Neural cell (in vitro differentiated cells): ENCODE measurements around the gene GNLY. TPM values are rescaled to one million over a fixed set of nuclear protein-coding genes. Genes with fewer than 3 reads are reported as not detected.

Source experiments
- H2AFZ ChIP-seq: fragments of 200-600, 300-800 bp; sonication (generic), shearing (Covaris generic); 2 replicates; pipeline ENCODE4 v1.6.0; 2014; ENCODE audit warnings: low read depth, mild to moderate bottlenecking, antibody characterized with exemption, low read length, moderate library complexity
- H3F3A ChIP-seq: fragments of 200-600 bp; shearing (Covaris generic); 2 replicates; pipeline ENCODE4 v1.6.1; 2016; ENCODE audit warnings: mild to moderate bottlenecking, moderate library complexity, mixed read lengths, antibody characterized with exemption, low read length; ENCODE audit not compliant: insufficient read depth, poor library complexity, severe bottlenecking
- H3K27ac ChIP-seq: fragments of 200-600, 300-800 bp; sonication (generic), shearing (Covaris generic); 2 replicates; pipeline ENCODE4 v1.5.1; 2014; ENCODE audit warnings: mild to moderate bottlenecking, low read length, moderate library complexity
- H3K27me3 ChIP-seq: fragments of 300-800, 200-600 bp; sonication (generic), shearing (Covaris generic); 2 replicates; pipeline ENCODE4 v1.6.0; 2014; ENCODE audit warnings: mild to moderate bottlenecking, low read depth, low read length, moderate library complexity; ENCODE audit not compliant: insufficient read depth
- H3K36me3 ChIP-seq: fragments of 300-800, 200-600 bp; sonication (generic), shearing (Covaris generic); 2 replicates; pipeline ENCODE4 v1.5.1; 2014; ENCODE audit warnings: mild to moderate bottlenecking, antibody characterized with exemption, low read length, moderate library complexity; ENCODE audit not compliant: insufficient read depth
- H3K4me2 ChIP-seq: fragments of 300-800, 200-600 bp; sonication (generic), shearing (Covaris generic); 2 replicates; pipeline ENCODE4 v1.6.0; 2014; ENCODE audit warnings: mild to moderate bottlenecking, low read length
- H3K4me3 ChIP-seq: fragments of 300-800, 200-600 bp; sonication (generic), shearing (Covaris generic); 2 replicates; pipeline ENCODE4 v1.5.1; 2014; ENCODE audit warnings: mild to moderate bottlenecking, low read length, moderate library complexity
- H3K79me2 ChIP-seq: fragments of 200-600 bp; shearing (Covaris generic); replicated peaks from 2 replicates; pipeline ENCODE4 v1.6.0; 2014; ENCODE audit warnings: mild to moderate bottlenecking, low read length, moderate library complexity; ENCODE audit not compliant: insufficient read depth
- H3K9ac ChIP-seq: fragments of 300-800, 200-600 bp; sonication (generic), shearing (Covaris generic); 2 replicates; pipeline ENCODE4 v1.6.1; 2016; ENCODE audit warnings: mild to moderate bottlenecking, low read length, mixed read lengths
- H3K9me2 ChIP-seq: fragments of 200-600 bp; shearing (Covaris generic); 2 replicates; pipeline ENCODE4 v1.6.1; 2016; ENCODE audit warnings: mild to moderate bottlenecking, low read length, mixed read lengths; ENCODE audit not compliant: insufficient read depth
- H3K9me3 ChIP-seq: fragments of 200-600, 300-800 bp; sonication (generic), shearing (Covaris generic); 2 replicates; pipeline ENCODE4 v1.6.1; 2016; ENCODE audit warnings: mild to moderate bottlenecking, mixed run types, low read length, moderate library complexity, mixed read lengths
- H4K20me1 ChIP-seq: fragments of 200-600 bp; shearing (Covaris generic); 2 replicates; pipeline ENCODE4 v1.6.1; 2016; ENCODE audit warnings: mild to moderate bottlenecking, mixed run types; ENCODE audit not compliant: insufficient read depth
- EP300 ChIP-seq: fragments of 450-650 bp; conservative IDR thresholded peaks from 2 replicates; pipeline ENCODE4 v1.6.1; 2014; ENCODE audit warnings: antibody characterized with exemption, mild to moderate bottlenecking, moderate library complexity; ENCODE audit not compliant: poor library complexity, severe bottlenecking
- EZH2 ChIP-seq: fragments of 200-600, 300-800 bp; shearing (Covaris generic), sonication (generic); IDR thresholded peaks from 2 replicates; pipeline ENCODE4 v1.6.1; 2014; ENCODE audit warnings: antibody characterized with exemption, low read length, borderline replicate concordance, mild to moderate bottlenecking; ENCODE audit not compliant: insufficient read depth, poor library complexity, severe bottlenecking
- MXI1 ChIP-seq: fragments of 450-650 bp; conservative IDR thresholded peaks from 2 replicates; pipeline ENCODE4 v1.6.1; 2014; ENCODE audit warnings: antibody characterized with exemption, mild to moderate bottlenecking; ENCODE audit not compliant: poor library complexity, severe bottlenecking
- POLR2AphosphoS5 ChIP-seq: IDR thresholded peaks from 2 replicates; pipeline ENCODE4 v1.6.1; 2012
- RAD21 ChIP-seq: fragments of 450-650 bp; conservative IDR thresholded peaks from 2 replicates; pipeline ENCODE4 v1.6.1; 2014; ENCODE audit warnings: antibody characterized with exemption, mild to moderate bottlenecking, moderate library complexity
- REST ChIP-seq: IDR thresholded peaks from 2 replicates; pipeline ENCODE4 v1.6.1; 2012; ENCODE audit warnings: borderline replicate concordance
- SMC3 ChIP-seq: fragments of 450-650 bp; conservative IDR thresholded peaks from 2 replicates; pipeline ENCODE4 v1.6.1; 2014; ENCODE audit warnings: antibody characterized with exemption, mild to moderate bottlenecking, moderate library complexity; ENCODE audit not compliant: poor library complexity
- TAF1 ChIP-seq: IDR thresholded peaks from 2 replicates; pipeline ENCODE4 v1.6.1; 2012; ENCODE audit warnings: low read depth
- polyA plus RNA-seq: library from polyadenylated mRNA; depleted of rRNA; stranded (reverse); fragments of >200 nt; gene quantifications from 2 replicates; pipeline ENCODE4 v1.2.3, GENCODE V29; 2014
- TF ChIP-seq, protein P1 (sequence below): fragments of 450-650 bp; IDR thresholded peaks from 2 replicates; pipeline ENCODE4 v1.5.1; 2014; ENCODE audit warnings: antibody characterized with exemption, mild to moderate bottlenecking, moderate library complexity; ENCODE audit not compliant: poor library complexity, severe bottlenecking

Gene GNLY
- polyA plus RNA-seq, 1 donor from 2014 or later = not detected

DNA sequence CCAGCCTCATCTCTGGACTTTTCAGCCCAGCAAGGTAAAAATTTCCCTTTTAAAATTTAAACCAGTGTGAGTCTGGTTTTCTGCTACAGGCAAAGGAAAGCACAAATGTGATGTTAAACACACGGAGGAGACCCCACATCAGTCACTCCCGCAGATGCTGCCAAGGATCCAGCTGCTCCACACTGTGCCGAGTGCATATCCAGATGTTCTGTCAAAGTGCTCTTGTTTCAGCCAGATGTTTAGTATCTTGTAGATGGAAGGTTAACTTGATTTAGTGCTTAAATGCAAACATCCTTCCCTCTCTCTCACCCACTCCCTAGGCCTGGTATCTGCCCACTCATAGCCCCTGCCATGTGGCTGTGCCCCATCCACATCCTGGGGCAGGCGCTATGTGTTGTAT lies 43.8 kb downstream of the GNLY start:
- Histone ChIP-seq H4K20me1 (no peaks in the 10 kb centered on the region), H2AFZ (no peak overlapping the region), H3K27me3 (no peaks in the 10 kb centered on the region), H3K9me3 (no peaks in the 10 kb centered on the region), H3K79me2 (no peaks in the 10 kb centered on the region), H3K36me3 (no peaks in the 10 kb centered on the region), H3K9me2 (no peaks in the 10 kb centered on the region), H3K4me2 (no peak overlapping the region), H3K27ac (no peak overlapping the region), H3K4me3 (no peak overlapping the region), H3F3A (no peaks in the 10 kb centered on the region), H3K9ac (no peak overlapping the region)
- TF ChIP-seq EZH2 (no peak), MXI1 (no peak)

DNA sequence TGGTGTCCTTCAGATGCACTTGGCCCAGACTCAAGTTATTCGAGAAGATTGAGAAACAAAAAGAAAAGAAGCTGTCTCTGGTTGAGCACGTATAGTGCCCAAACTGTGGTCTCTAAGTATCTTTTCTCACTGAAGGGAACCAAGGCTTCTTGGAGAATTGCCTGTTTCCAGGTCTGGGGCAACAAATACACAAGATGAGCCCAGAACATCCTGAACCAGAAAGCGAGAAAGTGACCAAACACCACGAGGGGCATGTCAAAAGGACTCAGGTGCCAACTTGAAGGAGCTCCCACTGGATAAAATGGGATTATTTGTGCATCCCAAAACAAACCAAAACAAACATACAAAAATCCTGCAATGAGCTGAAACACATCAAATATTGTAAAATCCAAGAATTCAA lies 46.0 kb downstream of the GNLY start:
- H3K4me2 ChIP-seq = no peak overlapping the region
- H3K27ac ChIP-seq = no peak overlapping the region
- no peaks in the 10 kb centered on the region for H3K27me3 ChIP-seq
- no peaks in the 10 kb centered on the region for H3K36me3 ChIP-seq
- H4K20me1 ChIP-seq = no peaks in the 10 kb centered on the region
- no peaks in the 10 kb centered on the region for H3K79me2 ChIP-seq
- H3K9ac ChIP-seq = no peak overlapping the region
- no peaks in the 10 kb centered on the region for H3K9me3 ChIP-seq
- H3F3A ChIP-seq = no peaks in the 10 kb centered on the region
- TF ChIP-seq EZH2 (no peak), RAD21 (no peak), MXI1 (no peak), EP300 (no peak), REST (no peak), SMC3 (no peak), TAF1 (no peak), POLR2AphosphoS5 (no peak)
- TF ChIP-seq, protein P1, sequence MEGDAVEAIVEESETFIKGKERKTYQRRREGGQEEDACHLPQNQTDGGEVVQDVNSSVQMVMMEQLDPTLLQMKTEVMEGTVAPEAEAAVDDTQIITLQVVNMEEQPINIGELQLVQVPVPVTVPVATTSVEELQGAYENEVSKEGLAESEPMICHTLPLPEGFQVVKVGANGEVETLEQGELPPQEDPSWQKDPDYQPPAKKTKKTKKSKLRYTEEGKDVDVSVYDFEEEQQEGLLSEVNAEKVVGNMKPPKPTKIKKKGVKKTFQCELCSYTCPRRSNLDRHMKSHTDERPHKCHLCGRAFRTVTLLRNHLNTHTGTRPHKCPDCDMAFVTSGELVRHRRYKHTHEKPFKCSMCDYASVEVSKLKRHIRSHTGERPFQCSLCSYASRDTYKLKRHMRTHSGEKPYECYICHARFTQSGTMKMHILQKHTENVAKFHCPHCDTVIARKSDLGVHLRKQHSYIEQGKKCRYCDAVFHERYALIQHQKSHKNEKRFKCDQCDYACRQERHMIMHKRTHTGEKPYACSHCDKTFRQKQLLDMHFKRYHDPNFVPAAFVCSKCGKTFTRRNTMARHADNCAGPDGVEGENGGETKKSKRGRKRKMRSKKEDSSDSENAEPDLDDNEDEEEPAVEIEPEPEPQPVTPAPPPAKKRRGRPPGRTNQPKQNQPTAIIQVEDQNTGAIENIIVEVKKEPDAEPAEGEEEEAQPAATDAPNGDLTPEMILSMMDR = no peak
- no peaks in the 10 kb centered on the region for H3K9me2 ChIP-seq
- H2AFZ ChIP-seq = no peak overlapping the region
- no peak overlapping the region for H3K4me3 ChIP-seq

DNA sequence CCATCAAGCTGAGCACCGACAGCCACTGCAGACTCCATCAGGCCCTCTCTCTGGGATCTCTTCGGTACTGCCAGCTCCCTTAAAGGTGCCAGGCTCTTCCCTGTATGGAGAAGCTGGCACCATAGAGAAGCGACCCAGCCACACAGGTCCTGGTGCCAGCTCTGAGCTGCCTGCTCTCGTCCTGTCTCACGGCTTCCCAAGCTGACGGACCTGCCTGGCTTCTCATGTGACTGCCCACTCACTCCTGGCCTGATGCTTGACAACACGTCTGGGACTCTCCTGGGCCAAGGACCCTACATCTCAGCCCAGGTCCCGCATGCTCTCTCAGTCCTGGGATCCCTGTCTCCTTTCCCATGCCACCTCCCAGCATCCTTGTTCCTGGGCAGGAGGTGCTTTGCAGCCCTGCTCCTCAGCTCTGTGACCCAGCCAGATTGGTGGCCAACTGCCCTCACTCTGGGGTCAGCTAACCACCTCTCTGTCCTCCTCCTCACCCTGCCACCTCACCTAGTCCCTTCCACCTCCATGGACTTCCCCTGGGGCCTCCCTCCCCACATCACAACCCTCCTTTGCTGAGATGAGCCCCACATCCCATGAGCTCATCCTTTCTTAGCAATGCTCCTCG lies 47.2 kb downstream of the GNLY start:
- no peaks in the 10 kb centered on the region for H3K9me2 ChIP-seq
- H3K36me3 ChIP-seq = no peaks in the 10 kb centered on the region
- no peak overlapping the region for H3K4me2 ChIP-seq
- no peak overlapping the region for H2AFZ ChIP-seq
- H3K79me2 ChIP-seq = no peaks in the 10 kb centered on the region
- no peaks in the 10 kb centered on the region for H3K9me3 ChIP-seq
- no peaks in the 10 kb centered on the region for H3F3A ChIP-seq
- H4K20me1 ChIP-seq = no peaks in the 10 kb centered on the region
- no peak for TF ChIP-seq EP300
- H3K27ac ChIP-seq = no peak overlapping the region
- H3K27me3 ChIP-seq = no peaks in the 10 kb centered on the region
- no peak overlapping the region for H3K4me3 ChIP-seq
- no peak overlapping the region for H3K9ac ChIP-seq
